Mucosa of rectum (tissue), 2 donors: ENCODE data around the gene NCOA7.
"Not testable (repeated sequence)": the region's sequence is repeated elsewhere in the genome, so short reads cannot be mapped to it uniquely, and the experiment has no call there.

ENCODE experiments used
- H3K27ac ChIP-seq, 2 donors: one replicate each; pipeline ENCODE4 v1.7.0; 2013; ENCODE audit warnings: inconsistent platforms in 2 of 2, low read depth in 2 of 2, low read length in 2 of 2
- H3K27me3 ChIP-seq, 2 donors: one replicate each; pipeline ENCODE4 v1.7.0; 2013; ENCODE audit warnings: low read length in 2 of 2; ENCODE audit not compliant: control insufficient read depth in 2 of 2, insufficient read depth in 2 of 2
- H3K36me3 ChIP-seq, 2 donors: one replicate each; pipeline ENCODE4 v1.7.0; 2013; ENCODE audit warnings: low read length in 2 of 2; ENCODE audit not compliant: control insufficient read depth in 2 of 2, insufficient read depth in 2 of 2
- H3K4me1 ChIP-seq, 2 donors: one replicate each; pipeline ENCODE4 v1.7.0; 2013; ENCODE audit warnings: low read length in 2 of 2, mild to moderate bottlenecking in 1 of 2; ENCODE audit not compliant: control insufficient read depth in 2 of 2, insufficient read depth in 2 of 2
- H3K4me3 ChIP-seq, 2 donors: one replicate each; pipeline ENCODE4 v1.7.0; 2013; ENCODE audit warnings: low read length in 2 of 2
- H3K9ac ChIP-seq, 2 donors: one replicate each; pipeline ENCODE4 v1.7.0; 2013; ENCODE audit warnings: low read length in 2 of 2, low read depth in 1 of 2, mild to moderate bottlenecking in 1 of 2
- H3K9me3 ChIP-seq, 2 donors: one replicate each; pipeline ENCODE4 v1.7.0; 2013; ENCODE audit warnings: low read length in 2 of 2; ENCODE audit not compliant: control insufficient read depth in 2 of 2
- donor health status: healthy.
- donor health status: Normal muscosa, but diverticular disease.

Gene NCOA7

GRCh38 chr6:125884634-125885371 is 94.0 kb downstream of the NCOA7 start:
- Histone ChIP-seq H3K9ac (no peak overlapping the region), H3K27me3 (no peaks in the 10 kb centered on the region), H3K4me1 (peaks cover 0 to 2% of the 10 kb centered on the region in 2 donors), H3K36me3 (peaks cover 6 to 8% of the 10 kb centered on the region in 2 donors), H3K4me3 (no peak overlapping the region), H3K27ac (no peak overlapping the region), H3K9me3 (no peaks in the 10 kb centered on the region)

DNA sequence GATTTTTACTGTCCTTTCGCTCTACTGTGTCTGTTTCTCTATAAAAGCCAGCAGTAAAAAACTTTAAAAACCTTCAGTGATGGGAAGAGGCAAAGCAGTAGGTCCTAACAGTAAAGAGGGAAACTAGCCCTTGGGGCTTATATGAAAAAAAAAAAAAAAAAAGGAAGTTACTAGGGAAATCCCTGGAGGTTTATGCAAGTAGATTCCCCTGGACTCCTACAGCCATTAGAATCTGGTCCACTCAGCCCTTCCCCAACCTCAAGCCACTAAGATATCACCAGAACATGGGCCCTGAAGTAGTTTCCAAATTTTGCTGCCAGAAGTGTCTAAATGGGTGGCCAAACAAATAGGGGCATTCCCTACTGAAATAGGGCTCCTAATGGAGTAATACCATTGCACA is 95.3 kb downstream of the NCOA7 start:
- Histone ChIP-seq H3K36me3 (peaks cover 4 to 8% of the 10 kb centered on the region in 2 donors), H3K4me3 (no peak overlapping the region), H3K9me3 (no peaks in the 10 kb centered on the region), H3K9ac (no peak overlapping the region), H3K4me1 (peaks cover 0 to 2% of the 10 kb centered on the region in 2 donors), H3K27me3 (no peaks in the 10 kb centered on the region), H3K27ac (no peak overlapping the region)

DNA sequence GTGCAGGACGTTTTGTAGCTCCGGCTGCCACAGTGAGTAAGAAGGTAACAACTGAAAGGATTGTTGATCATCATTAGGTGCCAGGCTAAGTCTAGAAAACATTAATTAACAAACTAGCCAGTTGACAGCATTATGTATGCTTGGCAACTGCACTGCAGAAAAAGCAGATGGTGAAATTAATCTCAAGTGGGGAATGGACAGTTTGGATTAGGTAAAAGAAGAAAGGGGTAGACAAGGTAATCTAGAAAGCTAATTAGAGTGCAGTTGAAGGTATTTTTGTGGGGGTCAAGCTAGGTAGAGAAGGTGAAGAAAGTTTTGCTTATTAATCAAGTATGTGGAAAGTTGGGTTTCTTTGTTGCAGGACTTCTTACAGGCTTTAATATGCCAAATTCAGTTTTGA is 96.2 kb downstream of the NCOA7 start:
- no peaks in the 10 kb centered on the region for H3K27me3 ChIP-seq
- H3K9me3 ChIP-seq: no peaks in the 10 kb centered on the region
- H3K9ac ChIP-seq: no peak overlapping the region
- H3K4me1 ChIP-seq: peaks cover 0 to 2% of the 10 kb centered on the region in 2 donors
- H3K27ac ChIP-seq: no peak overlapping the region
- no peak overlapping the region for H3K4me3 ChIP-seq
- H3K36me3 ChIP-seq: peaks cover 4 to 8% of the 10 kb centered on the region in 2 donors

GRCh38 chr6:125887372-125887771 is 96.6 kb downstream of the NCOA7 start:
- H3K4me3 ChIP-seq: no peak overlapping the region
- no peaks in the 10 kb centered on the region for H3K9me3 ChIP-seq
- peaks cover 0 to 2% of the 10 kb centered on the region in 2 donors for H3K4me1 ChIP-seq
- H3K9ac ChIP-seq: no peak overlapping the region
- no peaks in the 10 kb centered on the region for H3K27me3 ChIP-seq
- H3K27ac ChIP-seq: no peak overlapping the region
- H3K36me3 ChIP-seq: peaks cover 4 to 8% of the 10 kb centered on the region in 2 donors

DNA sequence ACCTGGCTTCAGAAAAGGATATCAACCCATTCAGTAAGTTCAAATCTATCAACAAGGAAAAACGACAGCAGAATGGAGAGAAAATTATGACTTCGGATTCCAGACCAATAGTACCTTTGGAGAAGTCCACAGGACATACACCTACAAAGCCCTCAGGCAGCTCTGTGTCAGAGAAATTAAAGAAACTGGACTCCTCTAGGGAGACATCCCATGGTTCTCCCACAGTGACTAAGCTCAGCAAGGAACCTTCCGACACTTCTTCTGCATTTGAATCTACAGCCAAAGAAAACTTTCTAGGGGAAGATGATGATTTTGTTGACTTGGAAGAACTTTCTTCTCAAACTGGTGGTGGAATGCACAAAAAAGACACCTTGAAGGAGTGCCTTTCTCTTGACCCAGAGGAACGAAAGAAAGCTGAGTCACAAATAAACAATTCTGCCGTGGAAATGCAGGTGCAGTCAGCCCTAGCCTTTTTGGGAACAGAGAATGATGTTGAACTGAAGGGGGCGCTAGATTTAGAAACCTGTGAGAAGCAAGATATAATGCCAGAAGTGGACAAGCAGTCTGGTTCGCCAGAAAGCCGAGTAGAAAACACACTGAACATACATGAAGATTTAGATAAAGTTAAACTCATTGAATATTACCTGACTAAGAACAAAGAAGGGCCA is 98.4 kb downstream of the NCOA7 start:
- H3K9ac ChIP-seq: no peak overlapping the region
- no peak overlapping the region for H3K27ac ChIP-seq
- peaks cover 0 to 2% of the 10 kb centered on the region in 2 donors for H3K4me1 ChIP-seq
- H3K4me3 ChIP-seq: no peak overlapping the region
- H3K27me3 ChIP-seq: no peaks in the 10 kb centered on the region
- H3K36me3 ChIP-seq: peaks cover 4 to 8% of the 10 kb centered on the region in 2 donors
- no peaks in the 10 kb centered on the region for H3K9me3 ChIP-seq

DNA sequence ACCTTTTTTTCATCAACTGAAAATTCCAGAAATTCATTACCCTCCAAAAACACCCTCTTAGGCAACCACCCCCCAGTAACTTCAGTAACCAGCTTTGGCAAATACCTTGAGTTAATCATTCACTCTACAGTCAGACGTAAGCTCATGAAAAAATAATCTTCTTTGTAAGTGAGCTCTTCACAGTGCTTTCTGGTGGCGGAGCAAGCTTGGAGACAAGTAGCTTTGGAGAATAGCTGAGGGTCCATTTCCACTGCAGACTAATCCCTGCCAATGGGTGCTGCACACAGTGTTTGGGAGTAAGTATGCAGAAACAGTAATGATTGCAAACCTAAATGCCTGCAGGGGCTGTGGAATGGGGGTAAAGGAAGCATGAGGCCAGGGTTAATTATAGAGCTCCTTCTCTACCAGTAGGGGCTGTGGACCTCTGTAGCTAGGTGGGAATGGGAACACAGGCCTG is 109.0 kb downstream of the NCOA7 start:
- H3K27me3 ChIP-seq: no peaks in the 10 kb centered on the region
- H3K9me3 ChIP-seq: no peaks in the 10 kb centered on the region
- H3K4me3 ChIP-seq: no peak overlapping the region
- no peaks in the 10 kb centered on the region for H3K36me3 ChIP-seq
- no peak overlapping the region for H3K9ac ChIP-seq
- H3K27ac ChIP-seq: no peak overlapping the region
- no peaks in the 10 kb centered on the region for H3K4me1 ChIP-seq

GRCh38 chr6:125904871-125905270 is 114.1 kb downstream of the NCOA7 start:
- Histone ChIP-seq H3K36me3 (peaks cover 0 to 4% of the 10 kb centered on the region in 2 donors), H3K9ac (no peak overlapping the region), H3K4me1 (no peaks in the 10 kb centered on the region), H3K27me3 (no peaks in the 10 kb centered on the region), H3K4me3 (no peak overlapping the region), H3K9me3 (no peaks in the 10 kb centered on the region), H3K27ac (no peak overlapping the region)

DNA sequence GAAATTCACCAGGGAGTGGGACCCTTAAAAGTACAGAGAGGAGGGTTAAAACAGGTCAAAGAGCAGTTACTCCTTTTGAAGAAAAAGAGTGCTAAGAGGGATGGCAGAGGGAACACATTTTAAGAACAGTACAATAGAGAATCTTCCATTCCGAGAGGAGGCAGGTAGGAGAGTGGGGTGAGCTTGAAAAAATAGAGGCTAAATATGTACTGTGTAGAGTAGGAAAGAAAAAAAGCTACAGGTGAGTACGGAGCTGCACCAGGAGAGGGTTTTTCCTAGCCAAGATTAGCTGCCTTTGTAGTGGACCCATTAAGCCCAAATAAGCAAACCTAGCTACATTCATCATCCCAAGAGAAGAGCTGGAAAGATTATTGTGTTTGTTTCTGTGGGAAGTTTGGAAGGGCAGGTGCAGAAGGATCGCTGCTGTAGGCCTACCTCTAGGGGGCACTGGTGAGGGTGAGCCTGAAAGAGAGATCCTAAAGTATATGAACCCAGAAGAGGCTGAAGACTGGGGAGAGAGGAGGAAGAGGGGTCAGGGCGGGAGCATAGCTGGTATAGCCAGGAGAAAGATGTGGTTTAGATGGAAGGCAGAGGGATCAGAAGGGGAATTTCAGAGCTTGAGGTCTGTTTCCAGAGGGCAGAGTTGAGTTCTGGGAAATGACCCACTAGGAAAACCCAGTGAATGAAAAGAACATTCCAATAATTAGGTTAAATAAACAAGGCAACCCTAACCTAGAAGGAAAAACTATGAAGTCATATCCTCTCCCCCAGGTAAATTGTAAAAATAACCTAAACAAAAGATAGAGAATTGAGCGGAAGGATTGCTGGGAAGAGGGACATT is 115.6 kb downstream of the NCOA7 start:
- H3K36me3 ChIP-seq: peaks cover 0 to 4% of the 10 kb centered on the region in 2 donors
- peaks cover 8 to 9% of the 10 kb centered on the region in 2 donors for H3K4me1 ChIP-seq
- no peak overlapping the region for H3K9ac ChIP-seq
- no peak overlapping the region for H3K4me3 ChIP-seq
- H3K9me3 ChIP-seq: no peaks in the 10 kb centered on the region
- H3K27me3 ChIP-seq: no peaks in the 10 kb centered on the region
- no peak overlapping the region for H3K27ac ChIP-seq

GRCh38 chr6:125910527-125910926 is 119.8 kb downstream of the NCOA7 start:
- no peaks in the 10 kb centered on the region for H3K27me3 ChIP-seq
- peaks cover 10 to 25% of the 10 kb centered on the region in 2 donors for H3K4me1 ChIP-seq
- H3K9me3 ChIP-seq: no peaks in the 10 kb centered on the region
- peak overlapping the region; percentile 44 to 53 for H3K27ac ChIP-seq
- peaks cover 0 to 4% of the 10 kb centered on the region in 2 donors for H3K36me3 ChIP-seq
- H3K4me3 ChIP-seq: no peak overlapping the region
- no peak overlapping the region for H3K9ac ChIP-seq

GRCh38 chr6:125911051-125911451 is 120.3 kb downstream of the NCOA7 start:
- peaks cover 10 to 25% of the 10 kb centered on the region in 2 donors for H3K4me1 ChIP-seq
- not testable (repeated sequence) for H3K9ac ChIP-seq, H3K4me3 ChIP-seq, H3K27me3 ChIP-seq, H3K36me3 ChIP-seq, H3K9me3 ChIP-seq
- H3K27ac ChIP-seq: peak overlapping the region; percentile 32 to 53
